ENCODE data around the gene FAM13A.
"Not testable (repeated sequence)": the region's sequence is repeated elsewhere in the genome, so short reads cannot be mapped to it uniquely, and the experiment has no call there.

The FAM13A gene

GRCh38 chr4:89021062-89021461 is 35.9 kb downstream of the FAM13A start:
- Histone ChIP-seq H3K4me1 (ENCODE audit: low read length) (no peaks in the 10 kb centered on the region), H3K27ac (ENCODE audit: low read length) (no peak overlapping the region), H3K9ac (ENCODE audit: low read length) (no peak overlapping the region), H3K4me3 (ENCODE audit: low read length) (no peak overlapping the region), H3K9me2 (replicated peaks; ENCODE audit: insufficient read depth, low read length) (no peaks in the 10 kb centered on the region), H4K20me1 (ENCODE audit: insufficient read depth, low read length) (no peaks in the 10 kb centered on the region), H3K9me3 (replicated peaks; ENCODE audit: insufficient read depth, low read length) (no peaks in the 10 kb centered on the region), H2AFZ (ENCODE audit: low read length) (no peak overlapping the region), H3K4me2 (ENCODE audit: low read depth, low read length) (no peak overlapping the region), H3K27me3 (replicated peaks; ENCODE audit: insufficient read depth, low read length) (no peaks in the 10 kb centered on the region), H3F3A (ENCODE audit: insufficient read depth, low read length) (no peaks in the 10 kb centered on the region), H3K36me3 (replicated peaks; ENCODE audit: insufficient read depth, low read length) (no peaks in the 10 kb centered on the region), H3K79me2 (ENCODE audit: low read length) (no peaks in the 10 kb centered on the region)
- TF ChIP-seq CTCF (IDR thresholded peaks at IDR 0.05; ENCODE audit: low read length) (no peak), EZH2phosphoT487 (IDR thresholded peaks at IDR 0.05; ENCODE audit: low read length) (no peak), EZH2 (optimal IDR thresholded peaks at IDR 0.05; ENCODE audit: low read depth, low read length) (no peak)
- DNase-seq = no peak

GRCh38 chr4:89014897-89015296 is 42.1 kb downstream of the FAM13A start:
- H3K9ac ChIP-seq (ENCODE audit: low read length); H3K79me2 ChIP-seq (ENCODE audit: low read length); H2AFZ ChIP-seq (ENCODE audit: low read length); DNase-seq; H3K27ac ChIP-seq (ENCODE audit: low read length); H3K4me3 ChIP-seq (ENCODE audit: low read length); H3K9me3 ChIP-seq (replicated peaks; ENCODE audit: insufficient read depth, low read length); H4K20me1 ChIP-seq (ENCODE audit: insufficient read depth, low read length); H3K4me2 ChIP-seq (ENCODE audit: low read depth, low read length); H3K36me3 ChIP-seq (replicated peaks; ENCODE audit: insufficient read depth, low read length); H3K27me3 ChIP-seq (replicated peaks; ENCODE audit: insufficient read depth, low read length); H3K9me2 ChIP-seq (replicated peaks; ENCODE audit: insufficient read depth, low read length); H3K4me1 ChIP-seq (ENCODE audit: low read length); H3F3A ChIP-seq (ENCODE audit: insufficient read depth, low read length): not testable (repeated sequence)

- Histone ChIP-seq H3K4me2 (ENCODE audit: low read depth, low read length) (no peak overlapping the region), H3K27me3 (replicated peaks; ENCODE audit: insufficient read depth, low read length) (no peaks in the 10 kb centered on the region), H3K36me3 (replicated peaks; ENCODE audit: insufficient read depth, low read length) (no peaks in the 10 kb centered on the region), H3K79me2 (ENCODE audit: low read length) (no peaks in the 10 kb centered on the region), H2AFZ (ENCODE audit: low read length) (no peak overlapping the region), H3K9me2 (replicated peaks; ENCODE audit: insufficient read depth, low read length) (no peaks in the 10 kb centered on the region), H4K20me1 (ENCODE audit: insufficient read depth, low read length) (no peaks in the 10 kb centered on the region), H3K27ac (ENCODE audit: low read length) (no peak overlapping the region), H3K4me3 (ENCODE audit: low read length) (no peak overlapping the region), H3K9ac (ENCODE audit: low read length) (no peak overlapping the region), H3K4me1 (ENCODE audit: low read length) (no peaks in the 10 kb centered on the region), H3F3A (ENCODE audit: insufficient read depth, low read length) (no peaks in the 10 kb centered on the region), H3K9me3 (replicated peaks; ENCODE audit: insufficient read depth, low read length) (no peaks in the 10 kb centered on the region)
- no peak for DNase-seq
- TF ChIP-seq CTCF (IDR thresholded peaks at IDR 0.05; ENCODE audit: low read length) = no peak
- TF ChIP-seq EZH2phosphoT487 (IDR thresholded peaks at IDR 0.05; ENCODE audit: low read length) = no peak
- TF ChIP-seq EZH2 (optimal IDR thresholded peaks at IDR 0.05; ENCODE audit: low read depth, low read length) = no peak
Observed at GRCh38 chr4:89009761-89010369, 47.1 kb downstream of the FAM13A start.

GRCh38 chr4:89009115-89009514 is 47.9 kb downstream of the FAM13A start:
- Histone ChIP-seq H3K79me2 (ENCODE audit: low read length) (no peaks in the 10 kb centered on the region), H3K4me3 (ENCODE audit: low read length) (no peak overlapping the region), H2AFZ (ENCODE audit: low read length) (no peak overlapping the region), H3K9me2 (replicated peaks; ENCODE audit: insufficient read depth, low read length) (no peaks in the 10 kb centered on the region), H3K4me2 (ENCODE audit: low read depth, low read length) (no peak overlapping the region), H3K36me3 (replicated peaks; ENCODE audit: insufficient read depth, low read length) (no peaks in the 10 kb centered on the region), H3K27ac (ENCODE audit: low read length) (no peak overlapping the region), H3F3A (ENCODE audit: insufficient read depth, low read length) (no peaks in the 10 kb centered on the region), H4K20me1 (ENCODE audit: insufficient read depth, low read length) (no peaks in the 10 kb centered on the region), H3K9me3 (replicated peaks; ENCODE audit: insufficient read depth, low read length) (no peaks in the 10 kb centered on the region), H3K4me1 (ENCODE audit: low read length) (no peaks in the 10 kb centered on the region), H3K27me3 (replicated peaks; ENCODE audit: insufficient read depth, low read length) (no peaks in the 10 kb centered on the region), H3K9ac (ENCODE audit: low read length) (no peak overlapping the region)
- DNase-seq = no peak
- TF ChIP-seq EZH2phosphoT487 (IDR thresholded peaks at IDR 0.05; ENCODE audit: low read length) (no peak), EZH2 (optimal IDR thresholded peaks at IDR 0.05; ENCODE audit: low read depth, low read length) (no peak), CTCF (IDR thresholded peaks at IDR 0.05; ENCODE audit: low read length) (no peak)

Measured in MM.1S (cell line).